Measurements from ENCODE around the gene MAG.

- TF ChIP-seq CTCF (IDR thresholded peaks at IDR 0.05) = no peak
- TF ChIP-seq POLR2A (IDR thresholded peaks at IDR 0.05) = no peak
These were observed 3.1 kb upstream of the MAG start for GRCh38 chr19:35288906-35289305.

All from uterus (tissue), 2 donors.